Esophagus (tissue), 2 donors: ENCODE measurements around the gene TMEM50A. TPM values are rescaled to one million over a fixed set of nuclear protein-coding genes. Genes with fewer than 3 reads are reported as not detected.
"Not testable (repeated sequence)": the region's sequence is repeated elsewhere in the genome, so short reads cannot be mapped to it uniquely, and the experiment has no call there.

Source experiments
- H3K27ac ChIP-seq, 2 donors: one replicate each; pipeline ENCODE4 v1.5.1; 2013; ENCODE audit warnings: low read depth in 2 of 2, mild to moderate bottlenecking in 2 of 2, inconsistent platforms in 1 of 2, low read length in 1 of 2, moderate library complexity in 1 of 2
- H3K27me3 ChIP-seq, 2 donors: one replicate each; pipeline ENCODE4 v1.6.1; 2013; ENCODE audit warnings: low read length in 2 of 2, control low read depth in 1 of 2, mild to moderate bottlenecking in 1 of 2; ENCODE audit not compliant: insufficient read depth in 2 of 2, control insufficient read depth in 1 of 2
- H3K36me3 ChIP-seq, 2 donors: one replicate each; pipeline ENCODE4 v1.6.1; 2013; ENCODE audit warnings: low read length in 1 of 2; ENCODE audit not compliant: control insufficient read depth in 2 of 2, insufficient read depth in 2 of 2
- H3K4me1 ChIP-seq, 2 donors: one replicate each; pipeline ENCODE4 v1.6.1; 2013; ENCODE audit warnings: low read length in 1 of 2; ENCODE audit not compliant: control insufficient read depth in 2 of 2, insufficient read depth in 2 of 2
- H3K4me3 ChIP-seq, 2 donors: one replicate each; pipeline ENCODE4 v1.5.1; 2013; ENCODE audit warnings: low read length in 2 of 2, mild to moderate bottlenecking in 2 of 2, low read depth in 1 of 2, moderate library complexity in 1 of 2
- H3K9me3 ChIP-seq, 2 donors: one replicate each; pipeline ENCODE4 v1.6.1; 2013; ENCODE audit warnings: mild to moderate bottlenecking in 2 of 2, low read depth in 1 of 2, low read length in 1 of 2, moderate library complexity in 1 of 2; ENCODE audit not compliant: control insufficient read depth in 2 of 2, insufficient read depth in 1 of 2
- WGBS, 2 donors: extraction: QIAGEN DNeasy Blood & Tissue Kit; methylation state at CpG; one replicate each; pipeline ENCODE4 v1.1.7; 2013; 5-methylcytosine and 5-hydroxymethylcytosine counted together
- polyA plus RNA-seq, 2 donors: library from polyadenylated mRNA; stranded (reverse); fragments of 200-250 nt; gene quantifications; one replicate each; pipeline ENCODE4 v1.2.3, GENCODE V29; 2013
- donor health status: healthy with polysubstance abuse.
- donor health status: Bipolar disorder and iron deficiency.

Gene TMEM50A
- polyA plus RNA-seq, 2 donors = 60.1 to 75.8 TPM

- H3K27ac ChIP-seq, H3K4me3 ChIP-seq, H3K4me1 ChIP-seq, H3K27me3 ChIP-seq, H3K36me3 ChIP-seq, H3K9me3 ChIP-seq: not testable (repeated sequence)
- 89 to 92% methylated on average over 3 of the region's 3 CpGs for WGBS, 2 donors
These were observed 40.2 kb downstream of the TMEM50A start for GRCh38 chr1:25378367-25378766.

- not testable (repeated sequence) for H3K27me3 ChIP-seq, H3K27ac ChIP-seq, H3K4me3 ChIP-seq, H3K4me1 ChIP-seq, H3K36me3 ChIP-seq, H3K9me3 ChIP-seq
- 86 to 93% methylated on average over 1 of the region's 1 CpG for WGBS, 2 donors
These were observed 44.4 kb downstream of the TMEM50A start for GRCh38 chr1:25382543-25382942.

DNA sequence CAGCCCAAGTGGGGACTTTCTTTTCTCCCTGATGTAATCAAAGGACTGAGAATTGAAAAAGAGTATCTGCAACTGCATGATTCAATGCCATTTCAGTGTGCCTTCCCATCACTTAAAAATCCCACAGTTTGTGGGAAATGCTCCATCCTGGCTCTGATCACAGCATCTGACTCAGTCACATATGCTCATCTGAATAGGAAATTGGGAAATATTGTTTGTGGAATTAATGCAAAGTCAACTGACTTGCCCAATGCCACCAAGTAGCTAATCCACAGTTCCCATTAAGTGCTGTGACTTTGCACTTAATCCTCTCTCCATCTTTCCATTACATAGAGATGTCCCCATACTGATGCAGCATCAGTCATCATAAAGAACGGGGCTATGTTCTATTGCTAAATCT is 45.0 kb downstream of the TMEM50A start:
- H3K27ac ChIP-seq, H3K27me3 ChIP-seq, H3K36me3 ChIP-seq, H3K9me3 ChIP-seq, H3K4me3 ChIP-seq, H3K4me1 ChIP-seq: not testable (repeated sequence)
- 79 to 90% methylated on average over 1 of the region's 1 CpG for WGBS, 2 donors

DNA sequence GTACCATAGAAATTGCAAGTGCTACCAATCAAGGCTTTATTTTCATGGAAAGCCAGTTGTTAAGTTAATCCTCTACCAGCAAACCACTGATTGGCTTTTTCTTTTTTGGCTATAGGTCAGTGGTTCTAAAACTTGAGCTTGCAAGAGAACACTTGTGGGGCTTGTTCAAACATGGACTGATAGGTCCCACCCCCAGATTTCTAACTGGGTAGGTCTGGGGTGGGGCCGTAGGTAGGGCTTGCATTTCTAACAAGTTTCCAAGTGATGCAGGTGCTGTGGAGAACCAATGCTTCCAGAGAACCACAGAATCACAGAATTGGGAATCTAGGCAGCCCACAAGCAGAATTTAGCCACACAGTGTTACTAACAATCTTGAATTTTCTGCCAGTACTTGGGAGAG is 45.7 kb downstream of the TMEM50A start:
- H3K4me3 ChIP-seq, H3K9me3 ChIP-seq, H3K4me1 ChIP-seq, H3K36me3 ChIP-seq, H3K27me3 ChIP-seq, H3K27ac ChIP-seq: not testable (repeated sequence)
- no CpG with 5 or more reads among the region's 1 CpG for WGBS, 2 donors

DNA sequence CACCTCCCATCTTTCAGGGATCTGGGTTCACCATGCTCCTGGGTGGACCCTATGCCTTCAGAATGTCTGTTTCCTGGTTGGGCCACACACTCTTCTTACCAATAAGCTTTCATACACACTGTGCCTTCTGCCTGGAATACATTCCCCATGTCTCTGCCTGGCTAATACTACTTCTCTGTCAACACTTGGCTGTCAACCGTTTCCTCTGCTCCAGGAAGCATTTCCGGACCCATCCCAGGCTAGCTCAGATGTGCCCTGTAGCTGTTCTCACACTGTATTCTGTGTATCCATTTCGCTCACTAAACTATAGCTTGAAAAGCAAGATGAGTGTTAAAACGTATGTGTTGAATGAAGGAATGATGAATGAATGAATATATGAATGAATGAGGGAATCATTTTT is 49.0 kb downstream of the TMEM50A start:
- WGBS, 2 donors = 58 to 66% methylated on average over 4 of the region's 4 CpGs

GRCh38 chr1:25388691-25389090 is 50.6 kb downstream of the TMEM50A start:
- H3K27ac ChIP-seq, H3K27me3 ChIP-seq, H3K9me3 ChIP-seq, H3K36me3 ChIP-seq, H3K4me1 ChIP-seq, H3K4me3 ChIP-seq: not testable (repeated sequence)
- 61 to 68% methylated on average over 8 to 9 of the region's 9 CpGs for WGBS, 2 donors

More for the DNA sequence above, 49.0 kb downstream of the TMEM50A start:
- not testable (repeated sequence) for H3K36me3 ChIP-seq, H3K4me1 ChIP-seq, H3K27ac ChIP-seq, H3K9me3 ChIP-seq, H3K4me3 ChIP-seq, H3K27me3 ChIP-seq

- H3K27me3 ChIP-seq, H3K4me3 ChIP-seq, H3K4me1 ChIP-seq, H3K36me3 ChIP-seq, H3K27ac ChIP-seq, H3K9me3 ChIP-seq: not testable (repeated sequence)
- WGBS, 2 donors = 73 to 75% methylated on average over 3 of the region's 3 CpGs
These were observed 51.6 kb downstream of the TMEM50A start for GRCh38 chr1:25389721-25390120.

DNA sequence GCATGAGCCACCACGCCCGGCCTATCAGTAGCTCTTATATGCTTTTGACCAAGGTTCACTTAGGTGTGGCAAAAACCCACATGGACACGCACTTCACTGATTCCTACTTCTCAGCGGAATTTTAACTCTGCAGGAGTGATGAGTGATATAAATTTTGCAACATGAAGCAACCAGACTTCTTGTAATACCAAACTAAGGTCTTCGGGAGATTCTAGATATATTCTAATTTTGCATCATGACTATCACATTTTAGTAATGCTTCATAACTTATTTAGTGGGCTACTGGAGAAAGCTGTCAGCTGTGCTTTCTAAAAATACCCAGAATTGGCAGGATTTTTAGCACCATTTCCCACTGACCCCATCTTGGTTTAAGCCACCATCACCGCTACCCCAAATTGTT is 54.7 kb downstream of the TMEM50A start:
- WGBS, 2 donors = 88 to 93% methylated on average over 6 of the region's 6 CpGs
- H3K4me3 ChIP-seq = no peak overlapping the region
- H3K4me1 ChIP-seq = no peaks in the 10 kb centered on the region
- H3K36me3 ChIP-seq = no peaks in the 10 kb centered on the region
- no peaks in the 10 kb centered on the region for H3K9me3 ChIP-seq
- no peak overlapping the region for H3K27ac ChIP-seq
- no peaks in the 10 kb centered on the region for H3K27me3 ChIP-seq

DNA sequence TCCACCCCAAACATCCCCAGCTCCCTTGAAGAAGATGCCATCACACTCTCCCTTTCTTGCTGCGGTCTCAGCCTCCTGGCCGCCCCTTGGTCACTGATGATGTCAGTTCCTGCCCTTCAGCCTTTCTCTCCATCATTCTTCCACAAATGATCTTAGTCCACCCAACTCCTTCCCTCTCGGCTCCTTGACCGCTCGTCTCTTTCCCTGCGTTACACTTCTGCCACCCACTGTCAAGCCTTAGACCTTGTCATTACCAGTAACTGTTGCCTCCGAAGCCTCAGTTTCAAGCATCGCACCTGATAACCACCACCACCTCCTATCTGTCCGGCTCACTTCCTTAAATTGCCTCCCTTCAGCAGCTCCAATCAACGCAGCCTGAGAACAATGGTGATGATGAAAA is 59.4 kb downstream of the TMEM50A start:
- H3K27ac ChIP-seq, H3K27me3 ChIP-seq, H3K4me1 ChIP-seq, H3K9me3 ChIP-seq, H3K36me3 ChIP-seq, H3K4me3 ChIP-seq: not testable (repeated sequence)
- 74 to 81% methylated on average over 4 to 5 of the region's 10 CpGs for WGBS, 2 donors

GRCh38 chr1:25398079-25398478 is 59.9 kb downstream of the TMEM50A start:
- not testable (repeated sequence) for H3K27me3 ChIP-seq, H3K9me3 ChIP-seq, H3K4me3 ChIP-seq, H3K36me3 ChIP-seq, H3K4me1 ChIP-seq, H3K27ac ChIP-seq
- WGBS, 2 donors = no CpG with 5 or more reads among the region's 2 CpGs
